IMR-90 (cell line): Measurements from ENCODE around the gene CHMP6. TPM values are rescaled to one million over a fixed set of nuclear protein-coding genes. Genes with fewer than 3 reads are reported as not detected.

ENCODE experiments used
- ATAC-seq: fragments of 200-7000 bp; cut with Tn5 transposase; 2 replicates; pipeline ENCODE4 v1.9.1; 2020; ENCODE audit warnings: low read depth, mild to moderate bottlenecking, moderate library complexity
- BruUV-seq: library from RNA; stranded (reverse); fragments of 400-500 nt; replicated peaks from 2 replicates; lab custom pipeline; 2021; lab: Mats Ljungman, UMichigan
- CTCF ChIA-PET: fragments of 300-600 bp; formaldehyde crosslinking; extraction: SDS; loops from one replicate; lab custom pipeline; 2021; ENCODE audit warnings: antibody characterized with exemption; lab: Yijun Ruan, JAX
- POLR2A ChIA-PET: fragments of 300-600 bp; sonication (Branson Sonifier 250); formaldehyde crosslinking; loops from one replicate; lab custom pipeline; 2022; ENCODE audit warnings: antibody characterized with exemption; ENCODE audit not compliant: unreplicated experiment; lab: Charles Lee
- DNase-seq: peaks from one replicate; pipeline ENCODE4 v3.0.0; 2013
- H2AFZ ChIP-seq: replicated peaks from 2 replicates; pipeline ENCODE3; 2013; ENCODE audit warnings: low read length, mild to moderate bottlenecking; ENCODE audit not compliant: poor library complexity
- H2AK5ac ChIP-seq: 2 replicates; pipeline ENCODE4 v1.6.1; 2013; ENCODE audit warnings: low read depth, low read length, inconsistent platforms
- H2AK9ac ChIP-seq: replicated peaks from 2 replicates; pipeline ENCODE3; 2013; ENCODE audit warnings: mild to moderate bottlenecking, low read depth, low read length, moderate library complexity; ENCODE audit not compliant: poor library complexity
- H2BK120ac ChIP-seq: 2 replicates; pipeline ENCODE4 v1.6.1; 2013; ENCODE audit warnings: low read depth, low read length, inconsistent platforms
- H2BK15ac ChIP-seq: 3 replicates; pipeline ENCODE4 v1.6.1; 2013; ENCODE audit warnings: low read depth, low read length, inconsistent platforms
- H2BK20ac ChIP-seq: 2 replicates; pipeline ENCODE4 v1.6.1; 2013; ENCODE audit warnings: low read depth, mild to moderate bottlenecking, inconsistent platforms, low read length, moderate library complexity
- H2BK5ac ChIP-seq: 2 replicates; pipeline ENCODE4 v1.6.1; 2013; ENCODE audit warnings: mild to moderate bottlenecking, low read depth, low read length, inconsistent platforms; ENCODE audit not compliant: poor library complexity, severe bottlenecking
- H3K14ac ChIP-seq: replicated peaks from 2 replicates; pipeline ENCODE4 v1.6.1; 2013; ENCODE audit warnings: low read depth, low read length, inconsistent platforms
- H3K18ac ChIP-seq: 2 replicates; pipeline ENCODE4 v1.6.1; 2013; ENCODE audit warnings: low read depth, low read length, control low read depth
- H3K23ac ChIP-seq: 2 replicates; pipeline ENCODE4 v1.6.1; 2013; ENCODE audit warnings: low read depth, low read length, inconsistent platforms
- H3K27ac ChIP-seq: 2 replicates; pipeline ENCODE4 v1.5.1; 2013; ENCODE audit warnings: mild to moderate bottlenecking, control low read depth, low read length; ENCODE audit not compliant: insufficient read depth
- H3K27me3 ChIP-seq: 2 replicates; pipeline ENCODE4 v1.6.1; 2013; ENCODE audit warnings: low read length; ENCODE audit not compliant: control insufficient read depth, insufficient read depth
- H3K36me3 ChIP-seq: 2 replicates; pipeline ENCODE4 v1.6.1; 2013; ENCODE audit warnings: low read length, mixed read lengths; ENCODE audit not compliant: control insufficient read depth, insufficient read depth
- H3K4ac ChIP-seq: 2 replicates; pipeline ENCODE4 v1.6.1; 2013; ENCODE audit warnings: low read depth, low read length, inconsistent platforms
- H3K4me1 ChIP-seq: 2 replicates; pipeline ENCODE4 v1.6.1; 2013; ENCODE audit warnings: low read length, mixed read lengths; ENCODE audit not compliant: control insufficient read depth, insufficient read depth
- H3K4me2 ChIP-seq: 2 replicates; pipeline ENCODE4 v1.6.1; 2013; ENCODE audit warnings: low read depth, mild to moderate bottlenecking, control low read depth, low read length, moderate library complexity
- H3K4me3 ChIP-seq: 2 replicates; pipeline ENCODE4 v1.5.1; 2013; ENCODE audit warnings: low read depth, mild to moderate bottlenecking, control low read depth, low read length, moderate library complexity; ENCODE audit not compliant: insufficient read depth
- H3K56ac ChIP-seq: 2 replicates; pipeline ENCODE4 v1.6.1; 2013; ENCODE audit warnings: low read length, inconsistent platforms; ENCODE audit not compliant: insufficient read depth; ENCODE audit errors: extremely low read depth
- H3K79me1 ChIP-seq, 2 experiments: 2 replicates each; pipeline ENCODE4 v1.6.1; 2013; ENCODE audit warnings: low read length in 2 of 2, inconsistent platforms in 1 of 2, low read depth in 1 of 2
- H3K9ac ChIP-seq: 2 replicates; pipeline ENCODE4 v1.6.1; 2013; ENCODE audit warnings: low read depth, low read length, control low read depth
- H3K9me1 ChIP-seq: 2 replicates; pipeline ENCODE4 v1.6.1; 2013; ENCODE audit warnings: low read length, inconsistent platforms; ENCODE audit not compliant: insufficient read depth
- H3K9me3 ChIP-seq: 2 replicates; pipeline ENCODE4 v1.6.1; 2013; ENCODE audit warnings: low read length; ENCODE audit not compliant: control insufficient read depth, insufficient read depth
- H4K20me1 ChIP-seq: 2 replicates; pipeline ENCODE4 v1.6.1; 2013; ENCODE audit warnings: low read length, inconsistent platforms; ENCODE audit not compliant: insufficient read depth
- H4K5ac ChIP-seq: 2 replicates; pipeline ENCODE4 v1.6.1; 2013; ENCODE audit warnings: mild to moderate bottlenecking, low read depth, low read length, control low read depth
- H4K8ac ChIP-seq, 2 experiments: 2 replicates each; pipeline ENCODE4 v1.6.1; 2013; ENCODE audit warnings: low read depth in 2 of 2, low read length in 2 of 2, control low read depth in 1 of 2, inconsistent platforms in 1 of 2
- H4K91ac ChIP-seq: 2 replicates; pipeline ENCODE4 v1.6.1; 2013; ENCODE audit warnings: low read depth, low read length, inconsistent platforms; ENCODE audit not compliant: insufficient read depth
- CHD1 ChIP-seq: IDR thresholded peaks from 2 replicates; pipeline ENCODE4 v1.6.1; 2012; ENCODE audit warnings: low read depth, low read length, improper control_type of control experiment
- ELK1 ChIP-seq: fragments of 150-350 bp; IDR thresholded peaks from 2 replicates; pipeline ENCODE4 v1.6.1; 2016; ENCODE audit warnings: low read depth, mild to moderate bottlenecking, low read length, moderate library complexity, borderline replicate concordance
- FOS ChIP-seq: fragments of 150-350 bp; IDR thresholded peaks from 2 replicates; pipeline ENCODE4 v1.6.1; 2016; ENCODE audit warnings: low read depth, low read length
- MAFK ChIP-seq: IDR thresholded peaks from 2 replicates; pipeline ENCODE4 v1.6.1; 2012; ENCODE audit warnings: low read depth, low read length, improper control_type of control experiment
- MAZ ChIP-seq: IDR thresholded peaks from 2 replicates; pipeline ENCODE4 v1.6.1; 2012; ENCODE audit warnings: low read depth, mild to moderate bottlenecking, low read length, improper control_type of control experiment, moderate library complexity, borderline replicate concordance
- MXI1 ChIP-seq: IDR thresholded peaks from 2 replicates; pipeline ENCODE4 v1.6.1; 2012; ENCODE audit warnings: low read depth, mild to moderate bottlenecking, low read length, moderate library complexity, borderline replicate concordance
- RCOR1 ChIP-seq: IDR thresholded peaks from 2 replicates; pipeline ENCODE4 v1.6.1; 2012; ENCODE audit warnings: mild to moderate bottlenecking, low read length, improper control_type of control experiment; ENCODE audit not compliant: insufficient replicate concordance
- RFX5 ChIP-seq: IDR thresholded peaks from 2 replicates; pipeline ENCODE4 v1.8.0; 2012; ENCODE audit warnings: low read depth, mild to moderate bottlenecking, low read length, moderate library complexity
- SMC3 ChIP-seq: fragments of 150-350 bp; IDR thresholded peaks from 2 replicates; pipeline ENCODE4 v1.6.1; 2016; ENCODE audit warnings: low read depth, mild to moderate bottlenecking, antibody characterized with exemption, low read length, moderate library complexity
- USF2 ChIP-seq: fragments of 150-350 bp; IDR thresholded peaks from 2 replicates; pipeline ENCODE4 v1.6.1; 2017; ENCODE audit warnings: mild to moderate bottlenecking, antibody characterized with exemption, low read length, low read depth
- whole genome bisulfite sequencing, 2 experiments: methylation state at CpG; one replicate each; pipeline versions ENCODE4 v1.1.5 to v1.1.7; 2013; ENCODE audit warnings: missing lambda C conversion rate in 2 of 2; ENCODE audit not compliant: insufficient read length in 1 of 2; ENCODE audit errors: extremely low coverage in 2 of 2; 5-methylcytosine and 5-hydroxymethylcytosine counted together
- dilution Hi-C: fragments of 300-500 bp; cut with HindIII; formaldehyde crosslinking; loops from one replicate; pipeline ENCODE4 v1.14.3; 2018; ENCODE audit warnings: low sequenced_read_pairs; ENCODE audit not compliant: unreplicated experiment
- in situ Hi-C: fragments of 300-500 bp; cut with MboI; formaldehyde crosslinking; loops from 3 replicates; pipeline ENCODE4 v1.14.3; 2019; ENCODE audit warnings: low sequenced_read_pairs, inconsistent platforms, mixed read lengths
- intact Hi-C: fragments of 100-400 bp; cut with micrococcal nuclease; formaldehyde crosslinking; loops from 2 replicates; pipeline ENCODE4 v1.10.0; 2022
- polyA plus RNA-seq, 3 experiments: library from polyadenylated mRNA; depleted of rRNA; stranded (reverse); fragments of >200 nt; gene quantifications; 2 replicates each; pipeline ENCODE4 v1.2.3, GENCODE V29; 2012; ENCODE audit warnings: low replicate concordance in 1 of 3
- total RNA-seq: library from RNA; depleted of rRNA; stranded (reverse); fragments of >200 nt; gene quantifications from 2 replicates; pipeline ENCODE4 v1.2.3, GENCODE V29; 2012

Gene CHMP6
- total and polyA plus RNA-seq, 2 of the 4 experiments (the other 2 are of a cell fraction), result 5.0 to 40.3 TPM

GRCh38 chr17:80960797-80961452 lies 30.7 kb upstream of the CHMP6 start:
- Histone ChIP-seq H3K23ac (no peak overlapping the region), H4K8ac (no peak overlapping the region), H3K9me3 (no peaks in the 10 kb centered on the region), H2BK5ac (no peak overlapping the region), H3K9me1 (0 out of 2 replicates have a peak, but pooled peaks cover 7% of the 10 kb centered on the region), H3K36me3 (peaks cover 5% of the 10 kb centered on the region; the same call in 1 of the 2 replicates), H2BK20ac (no peak overlapping the region), H2AFZ (no peak overlapping the region), H3K27me3 (no peaks in the 10 kb centered on the region), H3K4me2 (no peak overlapping the region), H2AK9ac (peak overlapping the region; percentile 13), H3K4me1 (peaks cover 13% of the 10 kb centered on the region), H3K56ac (no peak overlapping the region), H4K5ac (no peak overlapping the region), H3K18ac (no peak overlapping the region), H3K4ac (peak overlapping the region; percentile 66; the same call in 1 of the 2 replicates), H3K79me1 (0 out of 4 replicates have a peak, but pooled peaks cover 0 to 2% of the 10 kb centered on the region in 2 experiments), H3K4me3 (no peak overlapping the region), H2AK5ac (no peak overlapping the region), H3K27ac (no peak overlapping the region), H2BK120ac (no peak overlapping the region), H4K20me1 (no peaks in the 10 kb centered on the region), H3K9ac (no peak overlapping the region), H2BK15ac (no peak overlapping the region), H3K14ac (no peak overlapping the region), H4K91ac (no peak overlapping the region)
- POLR2A ChIA-PET, result no interaction called here
- dilution Hi-C loops, result no loop called here
- WGBS, 2 experiments, result 100% methylated on average over 4 of the region's 31 CpGs; no CpG with 5 or more reads in 1 of the 2 experiments
- ATAC-seq (no peak), DNase-seq (no peak)
- CTCF ChIA-PET, result no interaction called here
- intact Hi-C loops, result no loop called here
- TF ChIP-seq ELK1, result no peak
- TF ChIP-seq MAZ, result no peak
- no peak for TF ChIP-seq MAFK
- TF ChIP-seq RCOR1, result no peak
- no peak for TF ChIP-seq USF2
- TF ChIP-seq CHD1, result no peak
- no peak for TF ChIP-seq RFX5
- TF ChIP-seq SMC3, result no peak
- no peak for TF ChIP-seq MXI1
- TF ChIP-seq FOS, result no peak
- in situ Hi-C loops, result no loop called here
- no TSS peak for BruUV-seq
